Measurements from ENCODE around the gene SCFD2.

DNA sequence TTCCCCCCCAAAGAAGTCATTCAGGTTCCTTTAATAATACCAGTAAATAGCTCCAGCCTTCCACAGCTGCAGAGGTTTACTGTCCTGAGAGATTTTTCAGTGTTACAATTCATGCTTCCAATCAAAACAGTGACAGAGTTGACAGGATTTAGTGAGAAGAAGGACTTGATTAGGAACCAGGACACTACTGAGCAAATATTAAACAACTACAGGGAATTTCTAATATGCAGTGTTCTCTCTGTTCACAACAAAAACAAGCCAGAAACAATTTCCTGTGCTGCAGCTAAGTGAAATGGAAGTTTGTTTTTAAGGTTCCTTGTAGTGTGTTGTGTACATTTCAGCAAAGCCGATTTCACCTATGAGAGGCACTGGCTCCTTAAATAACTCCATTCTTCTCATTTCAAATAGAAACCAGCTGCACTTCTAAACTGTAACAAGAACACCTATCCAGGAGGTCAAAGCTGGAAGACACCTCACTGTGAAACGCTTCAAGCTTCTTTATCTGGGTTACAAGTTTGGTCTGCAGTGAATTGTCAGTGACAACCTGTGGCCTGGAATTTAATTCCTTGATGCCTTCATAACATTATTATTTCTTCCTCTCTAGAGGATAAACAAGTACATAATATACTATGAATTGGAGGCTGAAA is 354.5 kb downstream of the SCFD2 start:
- TF ChIP-seq CTCF (IDR thresholded peaks at IDR 0.05; ENCODE audit: low read depth, low read length) (no peak), EZH2phosphoT487 (IDR thresholded peaks at IDR 0.05; ENCODE audit: low read depth) (no peak)
